Measurements from ENCODE around the gene MAST1.
"Not testable (repeated sequence)": the region's sequence is repeated elsewhere in the genome, so short reads cannot be mapped to it uniquely, and the experiment has no call there.

Gene MAST1

DNA sequence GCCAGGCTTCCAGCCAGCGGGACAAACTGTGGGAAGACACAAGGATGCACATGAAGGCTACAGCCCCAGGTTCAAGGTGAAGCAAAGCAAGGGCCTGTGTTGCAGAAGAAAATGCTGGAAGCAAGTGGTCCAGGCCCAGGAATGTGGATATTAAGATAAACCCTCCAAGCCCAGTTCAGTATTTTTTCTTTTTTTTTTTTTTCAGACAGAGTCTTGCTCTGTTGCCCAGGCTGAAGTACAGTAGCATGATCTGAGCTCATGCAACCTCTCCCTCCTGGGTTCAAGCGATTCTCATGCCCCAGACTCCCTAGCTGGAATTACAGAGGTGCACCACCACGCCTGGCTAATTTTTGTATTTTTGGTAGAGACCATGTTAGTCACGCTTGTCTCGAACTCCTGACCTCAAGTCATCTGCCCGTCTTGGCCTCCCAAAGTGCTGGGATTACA, 41.2 kb upstream of the MAST1 start:
- TF ChIP-seq, protein P1, sequence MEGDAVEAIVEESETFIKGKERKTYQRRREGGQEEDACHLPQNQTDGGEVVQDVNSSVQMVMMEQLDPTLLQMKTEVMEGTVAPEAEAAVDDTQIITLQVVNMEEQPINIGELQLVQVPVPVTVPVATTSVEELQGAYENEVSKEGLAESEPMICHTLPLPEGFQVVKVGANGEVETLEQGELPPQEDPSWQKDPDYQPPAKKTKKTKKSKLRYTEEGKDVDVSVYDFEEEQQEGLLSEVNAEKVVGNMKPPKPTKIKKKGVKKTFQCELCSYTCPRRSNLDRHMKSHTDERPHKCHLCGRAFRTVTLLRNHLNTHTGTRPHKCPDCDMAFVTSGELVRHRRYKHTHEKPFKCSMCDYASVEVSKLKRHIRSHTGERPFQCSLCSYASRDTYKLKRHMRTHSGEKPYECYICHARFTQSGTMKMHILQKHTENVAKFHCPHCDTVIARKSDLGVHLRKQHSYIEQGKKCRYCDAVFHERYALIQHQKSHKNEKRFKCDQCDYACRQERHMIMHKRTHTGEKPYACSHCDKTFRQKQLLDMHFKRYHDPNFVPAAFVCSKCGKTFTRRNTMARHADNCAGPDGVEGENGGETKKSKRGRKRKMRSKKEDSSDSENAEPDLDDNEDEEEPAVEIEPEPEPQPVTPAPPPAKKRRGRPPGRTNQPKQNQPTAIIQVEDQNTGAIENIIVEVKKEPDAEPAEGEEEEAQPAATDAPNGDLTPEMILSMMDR (IDR thresholded peaks at IDR 0.05): no peak
- Histone ChIP-seq H3K27me3 (ENCODE audit: control insufficient read depth, insufficient read depth, low read length) (no peaks in the 10 kb centered on the region), H3K4me2 (ENCODE audit: low read length) (no peak overlapping the region), H3K4me3 (ENCODE audit: low read depth, low read length) (no peak overlapping the region), H3K36me3 (ENCODE audit: control insufficient read depth, insufficient read depth, low read length) (no peaks in the 10 kb centered on the region), H3K9ac (no peak overlapping the region), H3K79me2 (peaks cover 20% of the 10 kb centered on the region), H3K4me1 (peaks cover 25% of the 10 kb centered on the region), H3K27ac (no peak overlapping the region), H2AFZ (no peak overlapping the region), H3K9me3 (ENCODE audit: control insufficient read depth, low read length) (no peaks in the 10 kb centered on the region)

DNA sequence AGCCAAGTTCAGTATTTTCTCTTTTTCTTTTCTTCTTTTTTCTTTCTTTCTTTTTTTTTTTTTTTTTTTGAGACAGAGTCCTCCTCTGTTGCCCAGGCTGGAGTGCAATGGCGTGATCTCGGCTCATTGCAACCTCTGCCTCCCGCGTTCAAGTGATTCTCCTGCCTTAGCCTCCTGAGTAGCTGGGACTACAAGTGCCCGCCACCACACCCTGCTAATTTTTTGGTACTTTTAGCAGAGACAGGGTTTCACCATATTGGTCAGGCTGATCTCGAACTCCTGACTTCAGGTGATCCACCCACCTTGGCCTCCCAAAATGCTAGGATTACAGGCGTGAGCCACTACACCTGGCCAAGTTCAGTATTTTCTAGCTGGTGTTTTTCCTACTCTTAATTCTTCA, 40.7 kb upstream of the MAST1 start:
- H3K4me3 ChIP-seq (ENCODE audit: low read depth, low read length); H3K4me2 ChIP-seq (ENCODE audit: low read length); H3K36me3 ChIP-seq (ENCODE audit: control insufficient read depth, insufficient read depth, low read length); H3K9me3 ChIP-seq (ENCODE audit: control insufficient read depth, low read length); H2AFZ ChIP-seq; H3K27ac ChIP-seq; H3K9ac ChIP-seq; H3K27me3 ChIP-seq (ENCODE audit: control insufficient read depth, insufficient read depth, low read length): not testable (repeated sequence)
- Histone ChIP-seq H3K4me1 (peaks cover 30% of the 10 kb centered on the region), H3K79me2 (peaks cover 20% of the 10 kb centered on the region)

DNA sequence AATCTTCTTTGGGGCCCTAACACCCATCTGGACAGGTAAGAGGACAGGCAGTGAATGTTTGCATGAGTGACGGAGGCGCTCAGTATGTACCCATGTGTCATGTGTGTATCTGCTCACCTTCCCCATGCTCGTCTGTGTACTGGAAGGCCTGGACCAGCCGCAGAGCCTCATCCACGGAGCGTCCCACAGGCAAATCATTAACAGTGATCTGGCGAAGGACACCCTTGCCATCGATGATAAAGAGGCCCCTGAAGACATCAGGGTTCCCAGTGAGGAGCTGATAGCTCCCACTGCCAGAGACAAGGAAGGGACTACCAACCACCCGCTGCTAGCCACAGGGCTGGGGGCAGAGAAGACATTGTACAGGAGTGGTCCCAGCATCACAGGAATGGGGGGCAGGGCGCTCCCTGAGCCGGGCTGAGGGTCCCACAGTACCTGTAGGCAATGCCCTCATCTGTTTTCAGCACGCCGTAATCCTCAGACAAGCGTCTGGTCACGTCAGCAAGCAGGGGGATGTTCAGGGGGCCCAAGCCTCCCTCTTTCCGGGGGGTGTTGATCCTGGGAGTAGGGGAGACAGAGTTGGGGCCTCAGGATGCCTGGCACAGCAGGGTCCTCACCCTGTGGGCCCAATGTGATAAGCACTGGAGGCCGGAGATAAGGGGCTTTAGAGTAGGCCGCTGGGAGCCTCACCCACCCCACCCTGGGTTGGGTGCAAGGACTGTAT, 38.4 kb upstream of the MAST1 start:
- no peak overlapping the region for H3K9ac ChIP-seq

DNA sequence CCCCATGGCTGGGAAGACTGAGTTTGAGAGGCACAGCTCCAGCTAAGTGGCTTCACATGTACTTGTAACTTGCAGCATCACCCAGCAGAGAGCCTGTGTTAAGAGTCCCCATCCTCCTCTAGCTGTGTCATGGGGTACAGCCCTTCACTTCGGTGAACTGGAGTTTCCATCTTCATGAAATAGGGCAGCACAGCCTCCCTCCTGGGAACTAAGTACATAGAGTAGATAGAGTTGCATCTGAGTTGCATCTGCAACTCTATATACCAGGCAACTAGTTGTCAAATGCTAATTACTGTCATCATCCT, 37.9 kb upstream of the MAST1 start:
- peak overlapping the region; percentile 95 for H3K27ac ChIP-seq
- no peaks in the 10 kb centered on the region for H3K27me3 ChIP-seq (ENCODE audit: control insufficient read depth, insufficient read depth, low read length)
- H3K9ac ChIP-seq: no peak overlapping the region

More for the DNA sequence above, 38.4 kb upstream of the MAST1 start:
- H3K4me1 ChIP-seq: peaks cover 22% of the 10 kb centered on the region
- H3K4me2 ChIP-seq (ENCODE audit: low read length): peak overlapping the region; percentile 99
- H3K4me3 ChIP-seq (ENCODE audit: low read depth, low read length): no peak overlapping the region
- peaks cover 16% of the 10 kb centered on the region for H3K79me2 ChIP-seq
- no peaks in the 10 kb centered on the region for H3K36me3 ChIP-seq (ENCODE audit: control insufficient read depth, insufficient read depth, low read length)
- no peaks in the 10 kb centered on the region for H3K27me3 ChIP-seq (ENCODE audit: control insufficient read depth, insufficient read depth, low read length)
- no peak overlapping the region for H3K27ac ChIP-seq
- no peaks in the 10 kb centered on the region for H3K9me3 ChIP-seq (ENCODE audit: control insufficient read depth, low read length)
- H2AFZ ChIP-seq: no peak overlapping the region
- TF ChIP-seq, protein P1 (IDR thresholded peaks at IDR 0.05): no peak

DNA sequence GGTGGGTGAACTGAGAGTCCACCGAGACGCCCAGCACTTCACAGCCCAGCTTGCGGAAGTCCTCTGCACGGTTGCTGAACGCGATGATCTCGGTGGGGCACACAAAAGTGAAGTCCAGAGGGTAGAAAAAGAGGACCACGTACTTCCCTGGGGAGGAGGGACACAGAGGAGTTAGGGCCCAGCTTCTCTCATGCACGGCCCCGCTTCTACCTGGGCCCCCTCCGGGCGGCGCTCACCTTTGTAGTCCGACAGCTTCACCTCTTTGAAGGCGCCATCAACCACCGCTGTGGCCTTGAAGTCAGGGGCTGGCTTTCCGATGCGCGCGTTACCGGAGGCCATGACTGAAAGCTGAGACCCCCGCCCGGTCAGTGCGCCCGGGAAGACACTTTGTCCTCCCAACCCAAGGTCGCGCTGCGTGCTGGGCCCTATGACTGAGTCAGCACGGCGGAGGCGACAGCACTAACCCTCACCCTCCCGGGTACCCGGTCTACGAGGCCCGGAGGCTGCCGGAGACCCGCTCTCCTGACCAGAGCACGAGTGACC, 37.3 kb upstream of the MAST1 start:
- no peaks in the 10 kb centered on the region for H3K36me3 ChIP-seq (ENCODE audit: control insufficient read depth, insufficient read depth, low read length)
- peak overlapping the region; percentile 99 for H3K4me2 ChIP-seq (ENCODE audit: low read length)
- H3K9me3 ChIP-seq (ENCODE audit: control insufficient read depth, low read length): no peaks in the 10 kb centered on the region
- H3K27ac ChIP-seq: peak overlapping the region; percentile 95
- no peaks in the 10 kb centered on the region for H3K27me3 ChIP-seq (ENCODE audit: control insufficient read depth, insufficient read depth, low read length)
- H3K4me3 ChIP-seq (ENCODE audit: low read depth, low read length): peak overlapping the region; percentile 97
- peak overlapping the region; percentile 100 for H3K9ac ChIP-seq
- TF ChIP-seq, protein P1 (IDR thresholded peaks at IDR 0.05): no peak
- H3K4me1 ChIP-seq: peaks cover 19% of the 10 kb centered on the region
- H2AFZ ChIP-seq: peak overlapping the region; percentile 96
- H3K79me2 ChIP-seq: peaks cover 14% of the 10 kb centered on the region

More for the DNA sequence above, 37.9 kb upstream of the MAST1 start:
- H3K4me2 ChIP-seq (ENCODE audit: low read length): peak overlapping the region; percentile 99
- no peaks in the 10 kb centered on the region for H3K9me3 ChIP-seq (ENCODE audit: control insufficient read depth, low read length)
- TF ChIP-seq, protein P1 (IDR thresholded peaks at IDR 0.05): no peak
- peak overlapping the region; percentile 97 for H3K4me3 ChIP-seq (ENCODE audit: low read depth, low read length)
- H3K79me2 ChIP-seq: peaks cover 14% of the 10 kb centered on the region
- H2AFZ ChIP-seq: no peak overlapping the region
- no peaks in the 10 kb centered on the region for H3K36me3 ChIP-seq (ENCODE audit: control insufficient read depth, insufficient read depth, low read length)
- H3K4me1 ChIP-seq: peaks cover 22% of the 10 kb centered on the region

All from parathyroid adenoma (tissue), 2 donors.